IPS-NIHi7 (cell line): ENCODE measurements around the gene AOX1.
"Not testable (repeated sequence)": the region's sequence is repeated elsewhere in the genome, so short reads cannot be mapped to it uniquely, and the experiment has no call there.

Experiments
- DNase-seq: peaks from one replicate; pipeline ENCODE4 v3.0.0; 2012; ENCODE audit warnings: mixed read lengths; ENCODE audit errors: extremely low spot score

Gene AOX1

DNA sequence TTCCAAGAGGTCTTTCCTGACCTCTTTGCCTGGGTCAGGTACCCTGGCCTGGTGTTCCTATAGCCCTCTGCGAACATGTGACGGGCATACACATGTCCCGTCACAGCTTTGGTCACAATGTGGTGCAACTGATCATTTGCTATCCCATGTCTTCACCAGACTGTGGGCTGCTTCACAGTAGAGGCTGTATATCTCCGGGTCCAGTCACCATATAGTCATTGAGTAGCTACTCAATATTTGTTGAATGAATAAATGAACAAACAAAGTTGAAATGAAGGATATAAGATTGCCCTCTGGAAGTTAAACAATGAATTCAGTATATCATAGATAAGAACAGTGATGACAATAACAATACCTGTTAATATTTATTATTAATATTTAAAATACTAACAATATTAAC is 16.8 kb downstream of the AOX1 start:
- DNase-seq: no peak

DNA sequence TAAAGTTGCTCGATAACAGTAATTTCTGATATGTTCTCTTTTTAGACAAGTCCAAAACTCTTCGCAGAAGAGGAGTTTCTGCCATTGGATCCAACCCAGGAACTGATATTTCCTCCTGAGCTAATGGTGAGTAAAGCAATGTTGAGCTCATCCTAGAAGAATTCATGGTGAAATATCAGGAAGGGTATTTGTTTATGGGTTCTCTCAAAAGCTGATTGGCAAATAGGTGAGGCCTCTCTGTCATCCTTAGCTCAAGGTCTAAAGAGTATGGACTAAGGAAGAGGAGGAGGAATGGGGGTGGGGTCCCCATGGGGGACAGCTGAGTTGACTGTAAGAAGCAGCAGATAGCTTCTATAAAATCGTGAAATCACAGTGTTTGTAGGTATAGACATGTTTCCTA is 18.2 kb downstream of the AOX1 start:
- no peak for DNase-seq

DNA sequence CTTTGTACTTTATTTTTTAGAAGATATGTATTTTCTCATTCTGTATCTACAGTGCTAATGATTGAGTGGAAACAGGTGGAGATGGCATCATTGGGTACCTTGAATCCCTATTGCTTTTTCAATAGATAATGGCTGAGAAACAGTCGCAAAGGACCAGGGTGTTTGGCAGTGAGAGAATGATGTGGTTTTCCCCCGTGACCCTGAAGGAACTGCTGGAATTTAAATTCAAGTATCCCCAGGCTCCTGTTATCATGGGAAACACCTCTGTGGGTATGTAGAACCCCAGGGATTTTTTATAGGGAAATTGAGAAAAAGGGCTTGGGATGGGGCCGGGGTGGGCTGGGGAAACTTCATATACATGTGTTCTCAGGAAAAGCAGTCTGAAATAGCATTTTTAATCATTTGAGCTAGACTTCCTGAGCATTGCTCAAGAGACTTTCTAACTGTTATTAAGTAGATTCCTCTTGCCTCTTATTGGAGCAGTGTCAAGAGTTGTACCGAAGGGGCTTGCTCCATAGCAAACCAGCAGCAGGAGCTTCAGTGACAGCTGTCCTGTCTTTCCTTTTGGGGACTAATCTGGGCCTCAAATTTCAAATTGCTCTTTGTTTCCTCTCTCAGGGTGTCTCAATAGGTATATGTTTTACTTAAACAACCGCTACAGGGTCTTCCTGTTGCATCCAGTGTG is 18.9 kb downstream of the AOX1 start:
- no peak for DNase-seq

DNA sequence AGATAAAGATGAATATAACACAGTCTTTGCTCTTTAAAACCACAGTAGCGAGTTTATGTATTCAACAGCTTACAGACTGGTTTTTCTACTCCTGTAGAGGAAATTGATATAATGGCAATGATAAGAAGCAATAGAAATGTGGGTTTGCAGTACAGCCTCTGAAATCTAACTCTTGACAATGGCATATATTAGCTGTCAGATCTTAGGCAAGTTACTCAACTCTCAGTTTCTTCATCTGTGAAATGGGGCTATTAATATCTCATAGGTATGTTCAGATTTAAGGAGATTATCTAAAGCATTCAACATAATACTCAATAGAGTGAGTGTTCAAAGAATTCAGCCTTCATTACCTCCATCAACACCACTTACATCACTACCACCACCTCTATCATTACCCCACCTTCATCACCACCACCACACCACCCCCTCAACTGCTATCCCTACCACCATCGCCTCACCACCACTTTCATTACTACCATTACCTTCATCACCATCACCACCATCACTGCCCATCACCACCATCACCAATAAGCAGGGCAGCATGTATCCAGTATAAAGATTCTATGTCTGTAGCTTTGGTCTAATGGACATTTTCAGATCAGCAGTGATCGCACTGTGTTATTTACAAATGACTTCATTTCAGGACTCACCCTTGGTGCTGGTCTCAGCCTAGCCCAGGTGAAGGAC is 22.7 kb downstream of the AOX1 start:
- DNase-seq: no peak

DNA sequence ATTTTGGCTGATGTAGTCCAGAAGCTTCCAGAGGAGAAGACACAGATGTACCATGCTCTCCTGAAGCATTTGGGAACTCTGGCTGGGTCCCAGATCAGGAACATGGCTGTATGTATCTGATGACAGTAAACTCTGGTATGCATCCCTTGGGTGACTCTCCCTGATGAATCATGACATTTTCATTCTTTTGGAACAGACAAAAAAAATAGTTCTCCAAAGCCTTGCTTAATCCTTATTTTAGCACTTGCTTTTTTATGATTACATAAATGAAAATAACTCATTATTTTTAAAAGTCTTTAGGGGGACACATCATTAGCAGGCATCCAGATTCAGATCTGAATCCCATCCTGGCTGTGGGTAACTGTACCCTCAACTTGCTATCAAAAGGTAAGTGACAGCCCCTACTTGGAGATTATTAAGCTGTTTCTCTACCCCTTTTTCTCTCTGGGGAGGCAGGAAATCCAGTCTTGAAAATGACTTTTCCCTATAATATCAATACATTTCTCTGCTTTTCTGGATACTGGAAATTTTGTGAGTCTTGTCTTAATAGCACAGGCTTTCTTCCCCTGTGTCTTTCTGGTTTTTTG is 23.3 kb downstream of the AOX1 start:
- DNase-seq: no peak

DNA sequence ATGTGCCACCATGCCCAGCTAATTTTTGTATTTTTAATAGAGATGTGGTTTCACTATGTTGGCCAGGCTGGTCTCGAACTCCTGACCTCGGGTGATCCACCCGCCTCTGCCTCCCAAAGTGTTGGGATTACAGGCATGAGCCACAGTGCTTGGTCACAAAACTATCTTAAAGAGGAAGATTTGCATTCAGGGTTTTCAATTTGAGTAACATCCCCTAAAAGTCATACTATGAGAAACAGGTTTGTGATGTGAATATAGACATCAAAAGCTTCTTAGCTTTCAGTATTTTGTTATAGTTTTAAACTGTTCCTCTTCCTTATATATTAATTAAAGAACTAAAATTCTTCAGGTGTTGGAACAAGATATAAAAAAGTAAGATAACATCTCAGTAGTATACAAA is 24.4 kb downstream of the AOX1 start:
- DNase-seq: not testable (repeated sequence)

DNA sequence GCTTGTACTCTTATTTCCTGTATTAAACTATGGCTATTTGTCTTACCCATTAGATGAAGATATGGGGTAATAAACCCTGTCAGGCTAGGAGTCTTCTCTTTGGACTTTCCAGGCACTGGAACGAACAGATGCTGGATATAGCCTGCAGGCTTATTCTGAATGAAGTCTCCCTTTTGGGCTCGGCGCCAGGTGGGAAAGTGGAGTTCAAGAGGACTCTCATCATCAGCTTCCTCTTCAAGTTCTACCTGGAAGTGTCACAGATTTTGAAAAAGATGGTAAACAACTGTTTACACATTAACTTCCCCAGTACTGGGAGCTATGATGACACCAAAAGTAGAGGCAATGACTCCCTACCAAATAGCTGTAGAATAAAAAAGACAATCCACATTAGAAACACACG is 27.9 kb downstream of the AOX1 start:
- no peak for DNase-seq

DNA sequence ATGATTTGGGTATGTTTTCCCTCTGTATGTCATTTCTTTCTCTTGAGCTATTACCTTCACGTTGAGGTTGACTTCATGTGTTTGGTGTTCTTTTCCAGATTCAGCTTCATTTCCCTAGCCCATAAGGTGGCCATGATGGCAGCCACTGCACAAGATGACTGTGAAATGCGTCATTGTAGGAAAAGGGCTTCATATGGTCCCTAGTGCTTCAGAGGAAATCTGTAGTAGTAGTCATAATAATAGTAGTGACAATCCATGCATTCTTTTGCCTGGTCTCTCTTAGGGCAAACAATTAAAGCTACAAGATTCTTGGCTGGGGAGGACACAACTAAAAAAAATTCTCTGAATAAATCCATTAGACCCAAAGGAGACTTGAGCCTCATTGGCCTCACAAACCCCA is 28.4 kb downstream of the AOX1 start:
- no peak for DNase-seq

DNA sequence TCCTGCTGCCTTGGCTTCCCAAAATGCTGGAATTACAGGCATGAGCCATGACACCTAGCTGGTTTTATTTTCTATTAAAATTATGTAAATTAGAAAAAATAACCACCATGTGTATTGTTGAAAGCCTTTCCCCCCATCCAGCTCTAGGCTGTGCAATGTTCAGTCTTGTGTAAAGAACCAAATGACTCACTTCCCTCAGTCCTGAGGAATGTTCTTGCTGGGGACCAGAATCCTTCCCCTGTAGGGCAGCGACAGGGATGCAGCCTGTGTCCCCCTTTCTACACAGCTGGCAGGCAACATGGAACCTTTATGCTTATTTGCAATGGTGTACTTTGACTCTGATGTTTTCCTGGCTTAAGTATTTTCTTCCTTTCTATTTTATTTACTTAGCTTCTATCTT is 29.4 kb downstream of the AOX1 start:
- DNase-seq: no peak

DNA sequence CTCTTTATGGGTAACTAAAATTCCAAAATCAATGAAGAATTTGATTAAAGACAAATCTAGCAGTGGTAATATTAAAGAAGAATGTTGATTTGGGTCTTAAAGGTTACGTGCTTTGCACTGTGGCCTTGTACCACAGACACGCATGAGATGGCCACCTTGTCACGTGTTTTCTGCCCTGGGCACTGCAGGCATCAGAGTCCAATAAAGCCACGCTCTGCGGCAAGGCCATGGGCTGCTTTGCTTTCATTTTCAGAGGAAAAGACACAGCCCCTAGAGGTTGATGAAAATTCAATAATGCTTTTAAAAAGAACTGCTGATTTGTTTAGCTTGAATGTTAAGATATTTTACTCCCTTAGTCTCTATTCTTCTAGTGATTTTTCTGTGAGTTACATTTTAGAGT is 30.4 kb downstream of the AOX1 start:
- DNase-seq: no peak

DNA sequence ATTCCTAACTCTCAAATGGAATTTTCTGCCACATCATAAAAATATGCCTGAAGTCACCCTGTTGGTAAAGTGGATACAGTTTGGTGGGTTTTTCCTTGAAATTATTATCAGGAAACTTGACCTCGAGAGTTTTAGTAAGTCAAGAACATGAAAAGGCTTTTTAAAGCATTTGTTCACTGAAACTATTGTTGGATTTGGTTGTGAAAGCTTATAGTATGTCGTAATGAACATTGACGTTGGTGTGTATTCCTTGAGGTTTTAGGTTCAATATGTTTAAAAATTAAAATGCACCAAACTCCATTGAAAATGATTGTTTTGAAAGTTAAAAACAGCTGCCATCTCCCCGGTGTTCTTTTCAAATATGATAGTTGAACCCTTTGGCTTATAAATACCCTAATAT is 30.8 kb downstream of the AOX1 start:
- no peak for DNase-seq

DNA sequence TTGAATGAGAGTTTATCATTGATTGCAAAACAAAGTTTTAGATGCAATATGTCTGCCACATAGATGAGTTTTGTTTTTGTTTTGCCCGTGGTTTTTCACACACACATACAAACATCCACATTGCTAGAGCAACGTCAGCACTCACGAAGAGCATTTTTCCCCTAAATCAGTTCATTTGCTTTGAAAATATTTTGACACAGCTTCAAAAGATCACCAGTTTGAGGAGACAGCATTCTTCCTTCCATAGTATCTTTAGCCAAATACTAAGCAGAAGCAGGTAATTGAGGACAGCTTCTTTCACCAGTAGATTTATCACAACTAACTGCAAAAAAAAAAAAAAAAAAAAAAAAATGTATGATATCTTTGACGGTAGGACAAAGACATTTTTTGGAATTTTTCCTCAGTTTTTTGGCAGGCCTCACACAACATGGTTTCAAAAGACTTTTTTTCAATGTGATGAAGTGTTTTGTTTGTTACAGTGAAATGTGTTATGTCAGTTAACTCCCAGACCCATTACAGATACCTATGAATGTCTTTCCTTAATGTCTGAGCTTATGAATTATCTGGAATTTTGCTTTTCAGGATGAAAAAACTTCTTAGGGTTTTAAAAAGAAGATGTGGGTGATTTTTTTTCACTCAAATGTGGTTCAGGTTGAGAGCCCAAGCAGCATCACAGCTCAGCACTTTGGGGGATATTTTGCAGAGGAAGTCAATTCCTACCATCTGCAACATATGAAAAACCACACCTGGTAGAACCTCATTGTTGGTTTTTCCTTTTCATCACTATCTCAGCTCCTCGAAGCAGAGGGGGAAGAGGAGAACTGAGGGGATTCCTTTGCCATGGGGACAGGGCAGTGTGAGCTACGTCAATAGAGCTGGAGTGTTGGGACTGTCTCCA is 31.6 kb downstream of the AOX1 start:
- DNase-seq: no peak

DNA sequence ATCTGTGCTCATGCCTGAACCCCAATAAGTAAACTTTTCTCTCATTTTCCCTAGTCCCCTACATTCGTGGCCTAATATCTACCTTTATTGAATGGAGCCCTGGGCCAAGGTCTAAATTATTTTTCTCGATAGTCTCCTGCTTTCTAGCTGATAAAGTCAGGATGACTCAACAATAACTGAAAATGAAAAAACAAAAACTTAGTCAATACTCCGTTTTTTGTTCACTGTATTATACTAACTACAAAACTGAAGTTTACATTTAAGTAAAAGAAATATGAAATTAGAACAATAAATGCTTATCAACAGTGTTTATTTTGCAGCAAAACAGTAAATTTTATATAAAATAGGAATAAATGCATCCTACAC is 32.2 kb downstream of the AOX1 start:
- DNase-seq: no peak

DNA sequence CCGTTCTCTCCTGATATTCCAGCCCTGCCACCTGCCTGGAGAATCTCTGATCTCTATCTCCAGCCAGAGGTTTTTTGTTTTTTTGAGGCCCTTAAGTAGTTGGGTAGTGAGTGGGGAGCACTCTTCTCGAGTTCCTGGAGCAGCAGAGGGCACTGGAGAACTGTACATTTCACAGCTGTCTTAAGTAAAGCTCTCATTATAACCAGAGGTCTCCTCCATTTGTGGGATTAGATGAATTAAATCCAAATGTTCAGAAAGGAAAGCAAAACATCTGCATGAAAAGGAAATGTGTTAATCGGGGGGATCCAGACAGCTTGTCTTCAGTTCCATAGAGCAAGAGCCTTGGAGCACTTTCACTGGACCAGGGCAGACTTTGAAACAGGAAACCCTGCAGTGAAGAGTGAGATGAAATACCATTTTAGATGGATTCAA is 32.8 kb downstream of the AOX1 start:
- DNase-seq: no peak

DNA sequence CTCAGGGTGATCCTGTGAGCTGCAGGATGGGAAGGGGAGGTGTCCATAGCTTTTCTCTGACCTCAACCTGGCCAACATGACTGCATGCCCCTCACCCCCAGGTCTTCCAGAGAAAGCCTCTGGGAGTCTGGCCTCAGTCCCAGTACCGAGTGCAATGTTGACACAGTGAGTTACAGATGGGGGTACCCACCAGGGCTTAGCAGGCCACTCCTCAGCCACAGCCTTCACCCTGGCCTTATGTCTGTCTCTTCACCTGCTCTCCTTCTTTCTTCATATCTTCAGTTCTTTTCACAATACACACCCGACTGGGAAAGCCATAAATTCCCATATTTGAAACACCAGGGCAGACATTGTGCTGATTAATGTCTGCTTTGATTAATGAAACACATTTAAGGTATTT is 33.5 kb downstream of the AOX1 start:
- DNase-seq: no peak

DNA sequence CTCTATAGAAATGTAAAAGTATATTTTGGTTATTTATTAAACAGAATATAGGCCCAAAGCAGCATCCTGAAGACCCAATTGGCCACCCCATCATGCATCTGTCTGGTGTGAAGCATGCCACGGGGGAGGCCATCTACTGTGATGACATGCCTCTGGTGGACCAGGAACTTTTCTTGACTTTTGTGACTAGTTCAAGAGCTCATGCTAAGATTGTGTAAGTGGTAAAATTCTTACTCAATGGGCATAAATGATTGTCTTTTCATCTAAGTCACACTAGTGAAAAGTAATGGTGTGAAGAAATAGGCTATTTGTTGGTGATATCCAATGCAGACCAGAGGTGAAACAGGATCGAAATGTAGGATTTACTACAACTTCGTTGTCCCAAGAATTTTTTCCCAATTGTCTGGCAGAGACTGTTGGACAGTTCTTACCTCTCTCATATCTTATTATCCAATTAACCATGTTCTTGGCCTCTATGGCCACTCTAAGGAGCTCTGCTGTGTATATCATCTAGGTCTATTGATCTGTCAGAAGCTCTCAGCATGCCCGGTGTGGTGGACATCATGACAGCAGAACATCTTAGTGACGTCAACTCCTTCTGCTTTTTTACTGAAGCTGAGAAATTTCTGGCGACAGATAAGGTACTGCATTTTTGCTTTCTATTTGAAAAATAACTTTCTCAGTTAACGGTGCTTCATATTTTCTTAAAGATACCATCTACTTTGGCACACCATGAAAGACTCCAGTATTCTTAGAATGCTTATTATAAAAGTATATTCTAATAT is 35.0 kb downstream of the AOX1 start:
- no peak for DNase-seq

DNA sequence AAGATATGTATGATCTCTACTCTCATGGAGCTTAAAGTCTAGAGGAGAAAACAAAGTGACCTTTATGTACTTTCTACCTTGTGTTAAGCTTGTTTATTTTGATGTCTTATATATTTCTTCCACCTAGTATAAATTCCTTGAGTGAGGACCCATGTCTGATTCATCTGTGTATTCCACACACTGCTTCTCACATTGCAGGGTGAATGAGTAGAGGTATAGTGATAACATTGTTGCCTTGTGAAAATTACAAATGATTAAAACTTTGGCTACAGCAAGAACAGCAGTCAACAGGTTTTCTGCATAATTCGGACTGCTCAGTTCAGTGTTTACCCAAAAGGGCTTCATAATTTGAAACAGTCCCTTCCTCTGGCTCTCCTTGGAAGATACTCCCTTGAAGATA is 36.3 kb downstream of the AOX1 start:
- no peak for DNase-seq

DNA sequence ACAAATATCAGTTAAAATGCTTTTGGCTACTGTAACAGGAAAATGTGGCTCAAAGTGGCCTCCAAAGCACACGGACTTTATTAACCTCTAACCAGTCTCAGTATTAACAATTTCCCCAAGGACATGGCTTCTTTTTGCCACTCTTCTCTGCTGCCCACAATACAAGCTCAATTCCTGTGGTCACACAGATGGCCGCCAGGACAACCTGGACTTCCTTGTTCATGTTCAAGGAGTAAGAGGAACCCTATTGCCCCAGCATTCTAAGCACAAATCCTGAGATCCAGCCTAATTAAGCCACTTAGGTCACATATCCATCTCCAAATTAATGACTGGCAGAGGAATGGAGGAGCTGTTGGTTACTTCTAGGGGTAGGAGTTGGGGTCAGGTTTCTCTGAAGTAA is 38.2 kb downstream of the AOX1 start:
- DNase-seq: no peak

DNA sequence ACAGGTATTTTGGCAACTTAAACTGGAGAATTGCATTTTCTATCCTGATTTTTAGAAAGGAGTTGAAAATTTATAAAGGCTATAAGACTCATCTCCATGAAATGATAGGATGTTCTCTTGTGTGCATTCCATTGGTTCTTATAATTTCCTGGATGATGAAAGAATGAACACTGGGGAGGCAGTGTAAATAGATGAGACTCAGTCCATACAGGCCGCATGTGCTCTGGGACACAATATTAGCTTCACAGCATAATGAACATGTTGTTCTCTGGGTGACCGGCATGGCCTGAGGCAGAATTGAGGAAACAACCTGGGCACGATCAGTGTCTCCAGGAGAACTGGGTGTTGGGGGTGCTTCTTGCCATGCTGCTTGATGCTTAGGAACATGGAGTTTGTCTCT is 38.8 kb downstream of the AOX1 start:
- no peak for DNase-seq

DNA sequence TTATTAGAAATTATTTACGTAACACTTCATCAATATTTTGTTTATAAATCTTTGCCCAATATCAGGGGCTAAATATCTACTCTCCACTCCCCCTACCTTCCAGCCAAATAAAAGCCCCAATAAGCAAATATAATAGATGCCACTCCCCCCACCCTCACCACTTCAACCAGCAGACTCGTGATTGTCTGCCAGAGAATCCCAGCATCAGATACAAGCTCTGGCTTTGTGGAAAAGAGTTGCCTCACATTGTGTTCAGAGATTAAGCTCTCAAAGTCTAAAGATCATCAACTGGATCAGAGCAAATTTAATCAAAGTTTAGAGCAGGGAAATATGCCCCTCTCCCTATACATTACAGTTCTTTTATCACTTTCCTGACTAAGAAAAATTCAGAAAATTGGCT is 39.5 kb downstream of the AOX1 start:
- DNase-seq: no peak

DNA sequence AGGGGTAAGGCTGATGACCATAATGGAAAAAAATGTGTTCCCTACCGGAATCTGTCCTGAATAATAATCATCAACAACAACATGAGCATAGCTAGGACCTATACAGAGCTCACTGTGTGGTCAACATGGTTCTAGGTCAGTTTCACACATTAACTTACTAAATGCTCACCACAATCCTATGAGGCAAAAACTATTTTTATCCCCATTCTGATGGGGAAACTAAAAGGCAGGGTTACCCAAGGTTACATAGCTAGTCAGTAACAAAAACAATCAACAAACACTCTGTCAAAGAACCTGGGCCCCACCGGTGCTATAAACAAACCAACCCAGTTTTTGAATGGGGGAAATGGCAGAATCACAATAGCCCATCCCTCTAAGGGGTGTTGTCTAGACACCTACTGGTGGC is 40.1 kb downstream of the AOX1 start:
- no peak for DNase-seq
